ENCODE data around the gene C10orf120.

C10orf120 gene

DNA sequence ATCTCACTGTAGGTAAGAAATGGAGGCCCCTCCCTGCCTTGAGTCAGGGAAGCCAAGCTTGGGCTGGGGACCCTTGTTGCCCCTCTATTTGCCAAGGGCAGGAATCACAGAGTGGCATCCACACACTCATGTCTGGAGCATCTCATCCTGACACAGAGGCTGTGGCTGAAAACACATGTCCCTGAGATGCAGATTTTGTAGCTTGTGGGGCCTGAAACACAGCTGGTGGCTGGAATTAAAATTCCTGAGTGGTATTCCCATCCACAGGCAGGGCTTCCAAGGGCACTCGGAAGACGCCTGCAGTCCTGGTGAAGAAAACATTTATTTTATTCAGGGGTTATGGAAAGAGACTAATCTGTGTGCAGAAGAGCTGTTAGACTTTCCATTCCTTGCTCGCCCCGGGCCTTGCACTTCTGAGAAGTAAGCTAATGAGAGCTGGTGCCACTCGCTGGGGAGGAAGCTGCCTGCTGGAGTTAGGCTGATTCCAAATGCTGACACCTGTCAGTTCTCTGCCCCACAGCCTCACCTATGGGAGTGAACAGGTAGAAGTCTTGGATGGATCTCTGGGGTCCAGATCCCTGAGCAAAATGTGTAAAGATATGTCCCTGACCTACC is 36.0 kb downstream of the C10orf120 start:
- TF ChIP-seq, protein P1, sequence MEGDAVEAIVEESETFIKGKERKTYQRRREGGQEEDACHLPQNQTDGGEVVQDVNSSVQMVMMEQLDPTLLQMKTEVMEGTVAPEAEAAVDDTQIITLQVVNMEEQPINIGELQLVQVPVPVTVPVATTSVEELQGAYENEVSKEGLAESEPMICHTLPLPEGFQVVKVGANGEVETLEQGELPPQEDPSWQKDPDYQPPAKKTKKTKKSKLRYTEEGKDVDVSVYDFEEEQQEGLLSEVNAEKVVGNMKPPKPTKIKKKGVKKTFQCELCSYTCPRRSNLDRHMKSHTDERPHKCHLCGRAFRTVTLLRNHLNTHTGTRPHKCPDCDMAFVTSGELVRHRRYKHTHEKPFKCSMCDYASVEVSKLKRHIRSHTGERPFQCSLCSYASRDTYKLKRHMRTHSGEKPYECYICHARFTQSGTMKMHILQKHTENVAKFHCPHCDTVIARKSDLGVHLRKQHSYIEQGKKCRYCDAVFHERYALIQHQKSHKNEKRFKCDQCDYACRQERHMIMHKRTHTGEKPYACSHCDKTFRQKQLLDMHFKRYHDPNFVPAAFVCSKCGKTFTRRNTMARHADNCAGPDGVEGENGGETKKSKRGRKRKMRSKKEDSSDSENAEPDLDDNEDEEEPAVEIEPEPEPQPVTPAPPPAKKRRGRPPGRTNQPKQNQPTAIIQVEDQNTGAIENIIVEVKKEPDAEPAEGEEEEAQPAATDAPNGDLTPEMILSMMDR (IDR thresholded peaks at IDR 0.05; ENCODE audit: extremely low read depth, missing control alignments): no peak
- no peak for DNase-seq (ENCODE audit: low spot score)

DNA sequence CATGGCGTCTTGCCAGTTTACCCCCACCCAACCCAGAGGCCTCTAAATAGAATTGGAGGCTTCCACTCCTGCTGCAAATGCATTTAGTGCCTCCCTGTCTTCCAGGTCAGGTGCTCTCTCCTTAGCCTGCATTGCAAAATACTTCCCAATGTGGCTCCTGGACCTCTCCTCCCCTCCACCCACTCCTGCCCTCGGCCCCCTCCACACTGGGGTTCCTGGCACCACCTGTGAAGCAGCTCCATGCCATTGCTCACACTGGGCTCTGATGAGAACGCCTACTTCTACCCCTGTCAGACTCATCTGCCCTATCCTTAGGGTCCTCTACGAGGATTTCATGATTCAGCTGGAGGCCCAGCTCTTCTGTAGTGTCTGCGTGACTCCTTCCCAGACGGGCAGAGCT is 37.4 kb downstream of the C10orf120 start:
- DNase-seq (ENCODE audit: low spot score): no peak
- TF ChIP-seq, protein P1 (IDR thresholded peaks at IDR 0.05; ENCODE audit: extremely low read depth, missing control alignments): no peak

DNA sequence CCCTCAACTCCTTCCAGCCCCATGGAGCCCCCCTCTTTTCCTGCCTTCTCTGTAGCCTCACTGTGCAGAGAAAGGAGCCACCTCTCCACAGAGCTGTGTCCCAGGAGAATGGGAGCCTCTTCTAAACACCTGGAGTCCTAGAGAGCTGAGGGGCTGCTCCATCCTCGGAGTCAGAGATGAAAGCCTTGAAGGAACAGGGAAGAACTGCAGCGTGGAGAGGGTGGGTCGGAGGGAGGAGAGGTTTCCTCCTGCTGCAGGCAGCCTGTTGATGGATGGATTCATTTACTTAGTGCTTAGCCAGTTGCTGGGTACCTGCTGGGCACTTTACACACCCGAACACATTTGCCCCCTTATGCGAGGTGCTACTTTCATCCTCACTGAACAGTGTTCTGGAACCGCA is 39.0 kb downstream of the C10orf120 start:
- no peak for DNase-seq (ENCODE audit: low spot score)
- TF ChIP-seq, protein P1 (IDR thresholded peaks at IDR 0.05; ENCODE audit: extremely low read depth, missing control alignments): no peak

DNA sequence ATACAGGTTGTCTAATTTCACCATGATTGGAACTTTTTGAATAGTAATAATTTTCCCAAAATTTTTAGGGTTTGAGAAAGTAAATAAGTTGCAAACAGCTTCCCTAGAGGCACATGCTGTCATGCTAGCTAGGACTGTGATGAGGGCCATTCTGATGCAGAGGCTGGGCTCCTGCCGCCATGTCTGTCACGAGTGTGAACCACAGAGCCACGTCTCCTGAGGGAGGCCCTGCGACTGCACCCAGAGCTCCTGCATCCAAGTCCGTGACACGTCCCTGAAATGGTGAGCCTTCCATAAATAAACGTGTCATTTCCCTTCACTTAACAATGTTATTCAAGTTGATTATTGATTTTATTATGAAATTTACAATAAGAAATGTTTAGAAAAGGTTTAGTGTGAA is 40.0 kb downstream of the C10orf120 start:
- TF ChIP-seq, protein P1 (IDR thresholded peaks at IDR 0.05; ENCODE audit: extremely low read depth, missing control alignments): no peak
- DNase-seq (ENCODE audit: low spot score): no peak

DNA sequence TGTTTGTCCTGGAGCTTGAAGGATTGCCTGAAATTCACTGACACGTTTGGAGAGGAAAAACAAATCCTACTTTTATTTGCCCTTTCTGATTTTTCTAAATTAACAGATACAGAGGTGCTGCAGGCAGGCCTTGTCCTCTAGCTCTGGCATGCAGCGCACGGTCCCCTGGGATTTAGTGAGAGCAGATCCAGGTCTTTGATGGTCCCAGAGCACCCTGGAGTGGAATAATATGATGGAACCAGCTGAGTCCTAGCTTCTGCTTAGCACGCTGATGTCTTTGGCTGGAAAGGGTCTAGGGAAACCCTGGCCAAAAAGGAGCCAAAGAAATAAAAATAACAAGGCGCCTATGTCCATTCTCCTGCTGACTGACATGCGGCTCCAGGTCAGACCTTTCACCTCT is 40.5 kb downstream of the C10orf120 start:
- no peak for DNase-seq (ENCODE audit: low spot score)
- TF ChIP-seq, protein P1 (IDR thresholded peaks at IDR 0.05; ENCODE audit: extremely low read depth, missing control alignments): no peak

DNA sequence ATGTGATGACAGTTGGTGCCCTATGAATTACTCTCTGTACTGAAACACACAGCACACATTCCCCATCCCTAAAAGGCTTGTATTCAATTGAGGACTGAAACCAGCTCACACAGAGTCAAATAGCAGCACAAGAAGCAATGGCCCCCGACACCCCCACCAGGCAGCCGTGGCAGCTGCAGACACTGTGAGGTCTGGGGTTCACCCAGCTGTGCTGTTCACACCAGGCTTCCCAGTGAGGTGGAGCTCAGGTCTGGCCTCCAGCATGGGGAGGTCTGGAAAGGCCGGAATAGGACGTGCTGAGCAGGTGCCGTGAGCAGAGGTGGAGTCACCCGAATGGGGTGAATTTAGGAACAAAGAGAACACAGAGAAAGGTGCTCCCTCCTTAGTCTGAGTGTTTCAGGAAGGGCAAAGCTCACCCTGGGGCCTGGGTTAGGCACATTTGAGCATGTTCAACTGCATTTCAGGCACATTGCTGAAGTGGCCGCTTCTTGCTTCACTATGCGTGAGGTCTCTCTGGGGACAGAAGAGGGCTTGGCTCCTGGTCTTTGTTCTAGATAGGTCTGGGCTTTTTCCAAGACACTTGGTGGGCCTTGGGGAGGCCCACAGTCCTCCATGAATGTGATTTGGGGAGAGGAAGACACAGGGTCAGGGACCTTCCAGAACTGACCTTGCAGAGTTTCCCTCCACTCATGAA is 41.1 kb downstream of the C10orf120 start:
- DNase-seq (ENCODE audit: low spot score): no peak
- TF ChIP-seq, protein P1 (IDR thresholded peaks at IDR 0.05; ENCODE audit: extremely low read depth, missing control alignments): no peak

DNA sequence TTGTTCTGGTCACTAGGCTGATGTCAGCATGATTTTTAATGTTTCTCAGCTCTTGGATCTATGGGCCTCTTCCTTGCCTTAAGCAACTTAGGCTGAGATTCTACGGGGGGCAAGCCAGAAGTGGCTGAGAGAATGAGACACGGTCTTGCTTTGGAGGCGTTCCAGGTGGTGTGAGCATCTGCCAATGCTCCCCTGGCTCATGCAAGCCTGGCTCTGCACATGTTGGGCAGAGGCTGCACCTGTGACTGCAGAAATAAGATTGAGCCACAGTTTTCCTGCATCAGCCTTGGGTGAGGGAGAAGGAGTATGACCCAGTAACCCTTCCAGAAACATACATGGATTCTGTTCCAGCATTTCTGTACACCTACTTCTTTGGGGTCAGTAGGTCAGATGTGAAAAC is 41.9 kb downstream of the C10orf120 start:
- TF ChIP-seq, protein P1 (IDR thresholded peaks at IDR 0.05; ENCODE audit: extremely low read depth, missing control alignments): no peak
- DNase-seq (ENCODE audit: low spot score): no peak

Measured in GM20000 (cell line).